Activated gamma-delta T cell treated with Interleukin-2 at 50 U/mL for 16 hours (primary cell): Measurements from ENCODE around the gene ADAMTS2.

Experiments
- DNase-seq: peaks from one replicate; pipeline ENCODE4 v3.0.0-alpha.2; 2020

The ADAMTS2 gene

GRCh38 chr5:179345433-179346321 lies at the start of gene ADAMTS2:
Gene ADAMTS2, minus strand, starts transcription at chr5:179345461. Its CDS starts 133 bp downstream, at chr5:179345328.
- DNase-seq, result no peak

GRCh38 chr5:179393078-179393477 lies 47.8 kb upstream of the ADAMTS2 start:
- no peak for DNase-seq

- no peak for DNase-seq
Measured at GRCh38 chr5:179387151-179388110, 42.2 kb upstream of the ADAMTS2 start.

GRCh38 chr5:179385914-179386313 lies 40.7 kb upstream of the ADAMTS2 start:
- DNase-seq, result no peak

- no peak for DNase-seq
Measured at GRCh38 chr5:179382486-179382885, 37.2 kb upstream of the ADAMTS2 start.

GRCh38 chr5:179381691-179382090 lies 36.4 kb upstream of the ADAMTS2 start:
- no peak for DNase-seq

GRCh38 chr5:179380211-179381035 lies 35.2 kb upstream of the ADAMTS2 start:
- DNase-seq, result no peak

GRCh38 chr5:179379321-179379890 lies 34.1 kb upstream of the ADAMTS2 start:
- no peak for DNase-seq

- no peak for DNase-seq
Measured at GRCh38 chr5:179378441-179379271, 33.4 kb upstream of the ADAMTS2 start.

- DNase-seq, result no peak
Measured at GRCh38 chr5:179378116-179378440, 32.8 kb upstream of the ADAMTS2 start.

GRCh38 chr5:179377421-179378115 lies 32.3 kb upstream of the ADAMTS2 start:
- DNase-seq, result no peak

- no peak for DNase-seq
Measured at GRCh38 chr5:179376701-179377420, 31.6 kb upstream of the ADAMTS2 start.

GRCh38 chr5:179375831-179376365 lies 30.6 kb upstream of the ADAMTS2 start:
- no peak for DNase-seq

- DNase-seq, result no peak
Measured at GRCh38 chr5:179375236-179375685, 30.0 kb upstream of the ADAMTS2 start.

GRCh38 chr5:179374506-179375235 lies 29.4 kb upstream of the ADAMTS2 start:
- no peak for DNase-seq

- no peak for DNase-seq
Measured at GRCh38 chr5:179373961-179374505, 28.8 kb upstream of the ADAMTS2 start.

GRCh38 chr5:179373101-179373934 lies 28.1 kb upstream of the ADAMTS2 start:
- DNase-seq, result no peak
